Tibial nerve (tissue), 4 donors: ENCODE data around the gene HNRNPF. TPM values are rescaled to one million over a fixed set of nuclear protein-coding genes. Genes with fewer than 3 reads are reported as not detected.
"Not testable (repeated sequence)": the region's sequence is repeated elsewhere in the genome, so short reads cannot be mapped to it uniquely, and the experiment has no call there.

ENCODE experiments used
- DNase-seq, 2 donors: peaks; one replicate each; pipeline ENCODE4 v3.0.0-alpha.2; 2019; ENCODE audit warnings: low spot score in 2 of 2
- H3K27ac ChIP-seq, 4 donors: fragments of 200-600 bp; sonication (generic) in 3 of 4; one replicate each; pipeline ENCODE4 v1.5.1; 2017 to 2019; ENCODE audit warnings: mild to moderate bottlenecking in 1 of 4
- H3K27me3 ChIP-seq, 2 donors: fragments of 200-600 bp; sonication (generic) in 1 of 2; one replicate each; pipeline versions ENCODE4 v1.5.1 to v1.6.0; 2017 to 2019
- H3K36me3 ChIP-seq, 3 donors: fragments of 200-600 bp; sonication (generic); one replicate each; pipeline ENCODE4 v1.5.1; 2018 to 2019
- H3K4me1 ChIP-seq, 4 donors: fragments of 200-600 bp; sonication (generic) in 3 of 4; one replicate each; pipeline ENCODE4 v1.5.1; 2017 to 2019
- H3K4me3 ChIP-seq, 4 donors: fragments of 200-600 bp; sonication (generic) in 3 of 4; one replicate each; pipeline ENCODE4 v1.5.1; 2017 to 2019; ENCODE audit warnings: mild to moderate bottlenecking in 1 of 4, moderate library complexity in 1 of 4
- H3K9me3 ChIP-seq, 4 donors: fragments of 200-600 bp; sonication (generic) in 3 of 4; one replicate each; pipeline ENCODE4 v1.5.1; 2017 to 2019
- CTCF ChIP-seq, 5 experiments: fragments of 200-600 bp in 3 of 5; fragments of 450-650 bp in 2 of 5; sonication (generic) in 3 of 5; IDR thresholded peaks; one replicate each; pipeline ENCODE4 v1.5.1; 2016 to 2019; ENCODE audit warnings: antibody characterized with exemption in 5 of 5, mild to moderate bottlenecking in 3 of 5, moderate library complexity in 2 of 5
- EP300 ChIP-seq, 2 donors: sonication (generic); formaldehyde crosslinking; IDR thresholded peaks; one replicate each; pipeline ENCODE4 v1.6.1; 2017; ENCODE audit warnings: antibody characterized with exemption in 2 of 2, mild to moderate bottlenecking in 1 of 2
- POLR2A ChIP-seq, 2 donors: fragments of 450-650 bp; IDR thresholded peaks; one replicate each; pipeline ENCODE4 v1.6.1; 2017; ENCODE audit warnings: antibody characterized with exemption in 2 of 2, mild to moderate bottlenecking in 2 of 2, moderate library complexity in 2 of 2
- WGBS, 2 donors: methylation state at CpG; one replicate each; pipeline ENCODE4 v1.1.5; 2018; 5-methylcytosine and 5-hydroxymethylcytosine counted together
- total RNA-seq, 4 donors: library from RNA; depleted of rRNA; stranded (reverse); fragments of >200 nt; gene quantifications; one replicate each; pipeline ENCODE4 v1.1.0, GENCODE V29; 2016

HNRNPF gene
- total RNA-seq, 4 donors from 2014 or later, result 112 to 136 (median 134) TPM

GRCh38 chr10:43424416-43424815 is 15.4 kb upstream of the HNRNPF start:
- peaks cover 0 to 20% (median 7%) of the 10 kb centered on the region in 4 donors for H3K4me1 ChIP-seq
- WGBS, 2 donors, result 82 to 88% methylated on average over 6 of the region's 6 CpGs
- H3K27me3 ChIP-seq, result no peaks in the 10 kb centered on the region
- no peaks in the 10 kb centered on the region for H3K36me3 ChIP-seq
- no peak overlapping the region for H3K4me3 ChIP-seq
- no peak for DNase-seq
- TF ChIP-seq POLR2A (IDR thresholded peaks at IDR 0.05) (no peak), CTCF (IDR thresholded peaks at IDR 0.05) (no peak)
- H3K27ac ChIP-seq, result peak overlapping the region in 1 of 4 donors; percentile 75
- H3K9me3 ChIP-seq, result no peaks in the 10 kb centered on the region

GRCh38 chr10:43421944-43422343 is 13.0 kb upstream of the HNRNPF start:
- H3K36me3 ChIP-seq, H3K4me3 ChIP-seq, H3K27me3 ChIP-seq, DNase-seq, H3K9me3 ChIP-seq: not testable (repeated sequence)
- 92% methylated on average over 4 of the region's 4 CpGs for WGBS, 2 donors
- Histone ChIP-seq H3K4me1 (peaks cover 0 to 27% (median 7%) of the 10 kb centered on the region in 4 donors), H3K27ac (peak overlapping the region in 3 of 4 donors; percentile 95 to 98 (median 97))

- H3K27me3 ChIP-seq, result no peaks in the 10 kb centered on the region
- H3K4me1 ChIP-seq, result peaks cover 0 to 27% (median 7%) of the 10 kb centered on the region in 4 donors
- DNase-seq, result no peak
- WGBS, 2 donors, result 77 to 78% methylated on average over 6 of the region's 6 CpGs
- TF ChIP-seq CTCF (IDR thresholded peaks at IDR 0.05) (no peak), EP300 (IDR thresholded peaks at IDR 0.05) (no peak), POLR2A (IDR thresholded peaks at IDR 0.05) (no peak)
- peak overlapping the region in 2 of 4 donors; percentile 53 to 70 for H3K4me3 ChIP-seq
- H3K36me3 ChIP-seq, result no peaks in the 10 kb centered on the region
- no peaks in the 10 kb centered on the region for H3K9me3 ChIP-seq
- peak overlapping the region; percentile 95 to 98 (median 98) for H3K27ac ChIP-seq
These were observed 12.5 kb upstream of the HNRNPF start for GRCh38 chr10:43421519-43421918.

GRCh38 chr10:43421201-43421507 is 12.2 kb upstream of the HNRNPF start:
- TF ChIP-seq EP300 (IDR thresholded peaks at IDR 0.05) (no peak), POLR2A (IDR thresholded peaks at IDR 0.05) (no peak), CTCF (IDR thresholded peaks at IDR 0.05) (no peak)
- no peaks in the 10 kb centered on the region for H3K36me3 ChIP-seq
- peak overlapping the region; percentile 53 to 70 (median 62) for H3K4me3 ChIP-seq
- H3K27me3 ChIP-seq, result no peaks in the 10 kb centered on the region
- 16 to 21% methylated on average over 4 of the region's 4 CpGs for WGBS, 2 donors
- H3K9me3 ChIP-seq, result no peaks in the 10 kb centered on the region
- H3K27ac ChIP-seq, result peak overlapping the region; percentile 95 to 98 (median 98)
- DNase-seq, result no peak
- H3K4me1 ChIP-seq, result peaks cover 0 to 27% (median 7%) of the 10 kb centered on the region in 4 donors

- TF ChIP-seq EP300 (IDR thresholded peaks at IDR 0.05) (peak; percentile 83 to 95), POLR2A (IDR thresholded peaks at IDR 0.05) (peak; percentile 46 to 76), CTCF (IDR thresholded peaks at IDR 0.05) (peak in 3 of 5 experiments; percentile 11 to 36 (median 34))
- WGBS, 2 donors, result 0 to 1% methylated on average over 31 to 44 of the region's 63 CpGs
- peaks cover 0 to 27% (median 7%) of the 10 kb centered on the region in 4 donors for H3K4me1 ChIP-seq
- H3K27ac ChIP-seq, result peak overlapping the region; percentile 95 to 98 (median 98)
- no peaks in the 10 kb centered on the region for H3K27me3 ChIP-seq
- peak overlapping the region; percentile 53 to 70 (median 62) for H3K4me3 ChIP-seq
- peak; percentile 82 to 93 for DNase-seq
- no peaks in the 10 kb centered on the region for H3K36me3 ChIP-seq
- no peaks in the 10 kb centered on the region for H3K9me3 ChIP-seq
These were observed 11.6 kb upstream of the HNRNPF start for GRCh38 chr10:43420369-43421200.
